Left ventricle myocardium inferior (tissue), 1 donor: Measurements from ENCODE around the gene TLE1. TPM values are rescaled to one million over a fixed set of nuclear protein-coding genes. Genes with fewer than 3 reads are reported as not detected.

ENCODE experiments used
- DNase-seq: peaks from one replicate; pipeline ENCODE4 v3.0.0-alpha.2; 2020
- H3K27ac ChIP-seq: fragments of 200-600 bp; replicated peaks from 2 replicates; pipeline ENCODE4 v1.8.0; 2021
- H3K27me3 ChIP-seq: fragments of 200-600 bp; 2 replicates; pipeline ENCODE4 v1.8.0; 2021; ENCODE audit warnings: low read depth
- H3K36me3 ChIP-seq: fragments of 200-600 bp; 2 replicates; pipeline ENCODE4 v1.8.0; 2021
- H3K4me1 ChIP-seq: fragments of 200-600 bp; 2 replicates; pipeline ENCODE4 v1.8.0; 2021
- H3K4me3 ChIP-seq: fragments of 200-600 bp; 2 replicates; pipeline ENCODE4 v1.8.0; 2021; ENCODE audit warnings: mild to moderate bottlenecking, moderate library complexity
- H3K9me3 ChIP-seq: fragments of 200-600 bp; replicated peaks from 2 replicates; pipeline ENCODE4 v1.8.0; 2021
- intact Hi-C: fragments of 100-400 bp; cut with micrococcal nuclease; formaldehyde crosslinking; loops from one replicate; pipeline ENCODE4 v1.11.0; 2022
- total RNA-seq: library from RNA; stranded (reverse); fragmentation: NEBNext Ultra II Directional; extraction: Animal tissue kit (Norgen Biotek cat#: 25700); gene quantifications from one replicate; pipeline ENCODE4 v1.2.1, GENCODE V29; 2021
- TF ChIP-seq, protein P1 (sequence below): fragments of 200-600 bp; IDR thresholded peaks from 2 replicates; pipeline ENCODE4 v1.8.0; 2021; ENCODE audit warnings: antibody characterized with exemption, mild to moderate bottlenecking, borderline replicate concordance
- donor health status: DM: no; HTN: yes; CAD: no; lungs with severe emphysema.

The TLE1 gene
- total RNA-seq, 1 donor from 2014 or later: 8.5 TPM

DNA sequence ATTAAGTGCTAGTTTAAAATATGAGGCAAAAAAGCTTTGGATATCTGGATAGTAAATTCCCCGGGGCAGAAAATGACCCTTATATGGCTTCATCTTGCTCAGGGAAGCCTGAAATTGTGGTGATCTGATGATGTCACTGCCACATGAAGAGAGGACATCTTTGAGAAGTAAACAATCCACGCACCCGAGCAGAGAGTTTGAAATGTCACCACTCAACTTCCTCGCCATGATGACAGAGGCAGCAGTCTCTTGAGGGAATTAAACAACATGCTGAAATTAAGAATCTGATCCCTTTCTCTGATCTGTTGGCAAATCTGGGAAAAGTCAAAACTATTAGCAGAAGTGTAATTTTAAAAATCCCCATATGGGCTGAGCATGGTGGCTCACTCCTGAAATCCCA, 110.0 kb downstream of the TLE1 start:
- DNase-seq: no peak
- Histone ChIP-seq H3K27me3 (no peaks in the 10 kb centered on the region), H3K36me3 (peaks cover 22% of the 10 kb centered on the region), H3K9me3 (no peaks in the 10 kb centered on the region), H3K4me1 (no peaks in the 10 kb centered on the region), H3K4me3 (no peak overlapping the region), H3K27ac (peak overlapping the region; percentile 6)
- TF ChIP-seq, protein P1, sequence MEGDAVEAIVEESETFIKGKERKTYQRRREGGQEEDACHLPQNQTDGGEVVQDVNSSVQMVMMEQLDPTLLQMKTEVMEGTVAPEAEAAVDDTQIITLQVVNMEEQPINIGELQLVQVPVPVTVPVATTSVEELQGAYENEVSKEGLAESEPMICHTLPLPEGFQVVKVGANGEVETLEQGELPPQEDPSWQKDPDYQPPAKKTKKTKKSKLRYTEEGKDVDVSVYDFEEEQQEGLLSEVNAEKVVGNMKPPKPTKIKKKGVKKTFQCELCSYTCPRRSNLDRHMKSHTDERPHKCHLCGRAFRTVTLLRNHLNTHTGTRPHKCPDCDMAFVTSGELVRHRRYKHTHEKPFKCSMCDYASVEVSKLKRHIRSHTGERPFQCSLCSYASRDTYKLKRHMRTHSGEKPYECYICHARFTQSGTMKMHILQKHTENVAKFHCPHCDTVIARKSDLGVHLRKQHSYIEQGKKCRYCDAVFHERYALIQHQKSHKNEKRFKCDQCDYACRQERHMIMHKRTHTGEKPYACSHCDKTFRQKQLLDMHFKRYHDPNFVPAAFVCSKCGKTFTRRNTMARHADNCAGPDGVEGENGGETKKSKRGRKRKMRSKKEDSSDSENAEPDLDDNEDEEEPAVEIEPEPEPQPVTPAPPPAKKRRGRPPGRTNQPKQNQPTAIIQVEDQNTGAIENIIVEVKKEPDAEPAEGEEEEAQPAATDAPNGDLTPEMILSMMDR: no peak
- intact Hi-C loops: no loop called here

DNA sequence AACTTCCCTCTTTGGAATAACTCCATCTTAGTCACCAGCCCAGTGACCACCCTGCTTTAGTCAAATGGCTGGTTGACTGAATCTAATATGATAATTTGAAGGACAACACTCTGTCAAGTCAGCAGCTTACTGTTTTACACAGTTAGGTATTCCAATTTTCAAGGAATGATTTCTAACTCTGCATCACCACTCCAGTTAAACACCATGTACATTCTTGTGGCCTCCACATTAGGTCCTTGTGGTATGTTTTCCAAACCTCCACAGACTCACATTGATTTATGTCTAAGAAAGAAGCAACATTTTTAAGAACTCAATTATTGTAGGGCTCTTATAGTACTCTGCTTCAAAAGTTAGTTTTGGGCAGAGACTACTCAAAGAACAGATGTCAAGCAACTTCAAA, 110.7 kb downstream of the TLE1 start:
- H3K4me1 ChIP-seq: no peaks in the 10 kb centered on the region
- DNase-seq: no peak
- TF ChIP-seq, protein P1: no peak
- no peak overlapping the region for H3K27ac ChIP-seq
- no peaks in the 10 kb centered on the region for H3K9me3 ChIP-seq
- H3K36me3 ChIP-seq: peaks cover 14% of the 10 kb centered on the region
- no peaks in the 10 kb centered on the region for H3K27me3 ChIP-seq
- intact Hi-C loops: no loop called here
- H3K4me3 ChIP-seq: no peak overlapping the region

DNA sequence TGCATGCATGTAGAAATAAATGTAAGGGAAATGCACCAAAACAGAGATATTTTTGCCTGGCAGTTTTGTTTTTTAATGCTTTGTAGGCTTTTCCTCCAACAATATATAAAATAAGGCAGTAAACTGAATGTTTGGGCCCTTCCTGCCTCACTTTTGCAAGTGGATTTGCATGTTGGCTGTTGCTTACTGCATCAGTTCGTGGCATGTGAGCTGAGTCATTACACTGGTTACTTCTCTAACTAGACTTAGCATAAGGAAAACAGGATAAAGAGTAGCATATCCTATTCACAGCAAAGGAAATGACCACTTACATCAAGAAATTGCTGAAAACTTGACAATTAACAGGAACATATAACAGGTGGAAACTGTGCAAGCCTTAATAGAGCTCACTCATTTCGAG, 113.4 kb downstream of the TLE1 start:
- Histone ChIP-seq H3K4me3 (no peak overlapping the region), H3K9me3 (no peaks in the 10 kb centered on the region), H3K27me3 (peaks cover 4% of the 10 kb centered on the region), H3K36me3 (peaks cover under 1% of the 10 kb centered on the region), H3K27ac (no peak overlapping the region), H3K4me1 (no peaks in the 10 kb centered on the region)
- TF ChIP-seq, protein P1: no peak
- DNase-seq: no peak
- intact Hi-C loops: no loop called here

DNA sequence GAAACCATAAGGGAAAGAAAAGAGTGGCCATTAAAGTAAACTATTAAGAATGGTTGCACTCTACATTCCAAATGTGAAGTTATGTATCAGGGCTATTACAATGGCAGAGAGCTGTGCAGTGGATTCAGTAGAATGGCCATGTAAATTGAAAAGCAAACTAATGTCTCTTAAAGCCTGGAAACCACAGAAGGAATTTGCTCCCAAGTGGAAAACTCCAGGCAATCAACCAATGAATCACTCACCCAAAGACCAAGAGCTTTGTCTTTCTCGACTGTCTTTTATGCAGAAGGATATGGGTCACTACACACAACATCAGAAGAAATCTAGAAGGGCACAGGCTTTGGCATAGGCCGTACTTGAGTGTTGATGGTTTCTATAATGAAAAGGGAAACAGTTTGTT, 114.9 kb downstream of the TLE1 start:
- H3K27me3 ChIP-seq: peaks cover 4% of the 10 kb centered on the region
- no peak overlapping the region for H3K27ac ChIP-seq
- intact Hi-C loops: no loop called here
- no peaks in the 10 kb centered on the region for H3K4me1 ChIP-seq
- TF ChIP-seq, protein P1: no peak
- DNase-seq: no peak
- no peaks in the 10 kb centered on the region for H3K36me3 ChIP-seq
- H3K9me3 ChIP-seq: no peaks in the 10 kb centered on the region
- H3K4me3 ChIP-seq: no peak overlapping the region

DNA sequence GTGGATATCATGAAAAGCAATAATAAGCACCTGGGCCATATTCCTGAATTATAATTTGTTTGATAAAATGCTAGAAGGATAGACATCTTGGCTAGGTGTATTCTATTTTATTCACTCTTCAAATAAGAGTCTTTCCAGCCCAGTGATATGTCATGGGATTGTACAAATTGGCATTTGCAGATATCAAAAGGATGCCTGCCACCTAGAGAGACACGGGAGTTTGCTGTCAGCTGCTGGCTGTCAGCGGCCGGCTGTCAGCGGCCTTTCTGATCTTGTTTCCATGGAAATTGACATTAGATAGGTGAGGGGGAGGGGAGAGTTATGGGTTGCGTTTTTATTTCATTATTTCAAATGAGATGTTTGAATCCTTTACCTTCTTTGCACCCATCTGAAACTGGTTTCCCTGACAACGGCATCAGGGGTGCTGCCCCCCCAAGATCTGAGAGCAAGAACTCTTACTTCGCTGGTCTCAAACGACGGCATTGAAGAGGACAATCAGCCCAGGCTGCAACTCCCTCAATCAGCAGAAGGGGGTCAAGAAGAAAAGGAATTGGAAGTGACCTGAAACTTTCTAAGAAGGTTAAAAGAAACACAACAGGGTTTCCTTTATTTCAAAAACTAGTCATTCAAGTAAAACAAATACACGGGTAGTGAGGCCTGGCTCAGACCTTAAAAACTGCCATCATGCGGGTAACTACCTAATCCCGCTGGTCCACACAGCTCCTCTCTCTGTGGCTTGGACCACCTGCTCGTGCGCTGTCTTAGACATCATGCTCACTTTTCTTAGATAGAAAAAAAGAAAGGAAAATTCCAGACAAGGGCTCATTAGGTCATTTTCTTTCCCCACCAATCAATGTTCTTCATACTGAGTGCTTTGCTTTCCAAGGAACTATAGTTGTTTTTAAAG, 115.7 kb downstream of the TLE1 start:
- DNase-seq: no peak
- H3K4me3 ChIP-seq: no peak overlapping the region
- H3K9me3 ChIP-seq: no peaks in the 10 kb centered on the region
- peaks cover 4% of the 10 kb centered on the region for H3K27me3 ChIP-seq
- H3K4me1 ChIP-seq: no peaks in the 10 kb centered on the region
- no peaks in the 10 kb centered on the region for H3K36me3 ChIP-seq
- intact Hi-C loops: no loop called here
- no peak overlapping the region for H3K27ac ChIP-seq
- TF ChIP-seq, protein P1: no peak
